Esophagus muscularis mucosa (tissue), 4 donors: ENCODE results near the gene TXNRD2. TPM values are rescaled to one million over a fixed set of nuclear protein-coding genes. Genes with fewer than 3 reads are reported as not detected.

ENCODE experiments used
- DNase-seq: peaks from one replicate; pipeline ENCODE4 v3.0.0-alpha.2; 2017; ENCODE audit errors: extremely low spot score
- H3K27ac ChIP-seq, 4 donors: fragments of 200-600 bp; sonication (generic); replicated peaks in 1 of 4; 1 replicate in 3 of 4; 2 replicates in 1 of 4; pipeline ENCODE4 v1.5.1; 2016 to 2019; ENCODE audit warnings: mild to moderate bottlenecking in 1 of 4
- H3K27me3 ChIP-seq, 4 donors: fragments of 200-600 bp; sonication (generic); one replicate each; pipeline versions ENCODE4 v1.5.1 to v1.6.0; 2016 to 2019
- H3K36me3 ChIP-seq, 4 donors: fragments of 200-600 bp; sonication (generic); one replicate each; pipeline ENCODE4 v1.5.1; 2016 to 2019
- H3K4me1 ChIP-seq, 4 donors: fragments of 200-600 bp; sonication (generic); one replicate each; pipeline ENCODE4 v1.5.1; 2016 to 2019
- H3K4me3 ChIP-seq, 4 donors: fragments of 200-600 bp; sonication (generic); 1 replicate in 2 of 4; 2 replicates in 2 of 4; pipeline ENCODE4 v1.5.1; 2016 to 2019; ENCODE audit warnings: mild to moderate bottlenecking in 4 of 4, moderate library complexity in 1 of 4
- H3K9me3 ChIP-seq, 4 donors: fragments of 200-600 bp; sonication (generic); 1 replicate in 3 of 4; 2 replicates in 1 of 4; pipeline ENCODE4 v1.5.1; 2016 to 2019
- CTCF ChIP-seq, 3 experiments: fragments of 200-600 bp in 2 of 3; fragments of 450-650 bp in 1 of 3; sonication (generic) in 2 of 3; IDR thresholded peaks; one replicate each; pipeline ENCODE4 v1.5.1; 2017 to 2019; ENCODE audit warnings: antibody characterized with exemption in 3 of 3, mild to moderate bottlenecking in 2 of 3, moderate library complexity in 1 of 3
- EP300 ChIP-seq: sonication (generic); formaldehyde crosslinking; IDR thresholded peaks from one replicate; pipeline ENCODE4 v1.6.1; 2017; ENCODE audit warnings: antibody characterized with exemption
- POLR2A ChIP-seq: fragments of 450-650 bp; IDR thresholded peaks from one replicate; pipeline ENCODE4 v1.6.1; 2017; ENCODE audit warnings: antibody characterized with exemption, moderate library complexity, mild to moderate bottlenecking, low read depth
- POLR2AphosphoS5 ChIP-seq, 2 donors: sonication (generic); formaldehyde crosslinking; IDR thresholded peaks; one replicate each; pipeline ENCODE4 v1.6.1; 2017; ENCODE audit warnings: antibody characterized with exemption in 2 of 2
- WGBS: methylation state at CpG from one replicate; pipeline ENCODE4 v1.1.5; 2018; 5-methylcytosine and 5-hydroxymethylcytosine counted together
- intact Hi-C: fragments of 100-400 bp; cut with DNase I; formaldehyde crosslinking; loops from one replicate; pipeline ENCODE4 v1.15.1; 2023
- total RNA-seq, 4 donors: library from RNA; depleted of rRNA; stranded (reverse); fragments of >200 nt; gene quantifications; one replicate each; pipeline versions ENCODE4 v1.1.0 to v1.2.1, GENCODE V29; 2016

Gene TXNRD2
- total RNA-seq, 4 donors from 2014 or later, result 12.9 to 27.2 (median 23.9) TPM

- DNase-seq, result no peak
- Histone ChIP-seq H3K9me3 (no peaks in the 10 kb centered on the region), H3K4me3 (no peak overlapping the region), H3K4me1 (peaks cover 0 to 21% (median 13%) of the 10 kb centered on the region in 4 donors), H3K36me3 (peaks cover 29 to 96% (median 86%) of the 10 kb centered on the region in 4 donors), H3K27ac (no peak overlapping the region), H3K27me3 (no peaks in the 10 kb centered on the region)
- 83% methylated on average over 5 of the region's 7 CpGs for WGBS
- intact Hi-C loops, result no loop called here
- TF ChIP-seq POLR2AphosphoS5 (IDR thresholded peaks at IDR 0.05) (no peak), EP300 (no peak)
Measured at GRCh38 chr22:19967850-19968449, 26.3 kb upstream of the TXNRD2 start.

GRCh38 chr22:19966908-19967750, 25.5 kb upstream of the TXNRD2 start:
- H3K27ac ChIP-seq, result no peak overlapping the region
- no peak for TF ChIP-seq EP300
- TF ChIP-seq POLR2AphosphoS5 (IDR thresholded peaks at IDR 0.05), result no peak
- TF ChIP-seq POLR2A, result no peak
- TF ChIP-seq CTCF (IDR thresholded peaks at IDR 0.05), result no peak
- no peak overlapping the region for H3K4me3 ChIP-seq
- DNase-seq, result no peak
- no peaks in the 10 kb centered on the region for H3K9me3 ChIP-seq
- no peaks in the 10 kb centered on the region for H3K27me3 ChIP-seq
- intact Hi-C loops, result no loop called here
- WGBS, result 70% methylated on average over 18 of the region's 20 CpGs
- H3K4me1 ChIP-seq, result peaks cover 6 to 29% (median 21%) of the 10 kb centered on the region in 4 donors
- peaks cover 26 to 92% (median 80%) of the 10 kb centered on the region in 4 donors for H3K36me3 ChIP-seq

GRCh38 chr22:19965771-19966709, 24.4 kb upstream of the TXNRD2 start:
- 79% methylated on average over 10 of the region's 10 CpGs for WGBS
- Histone ChIP-seq H3K27me3 (no peaks in the 10 kb centered on the region), H3K4me3 (no peak overlapping the region), H3K27ac (no peak overlapping the region), H3K9me3 (no peaks in the 10 kb centered on the region), H3K4me1 (peaks cover 12 to 28% (median 25%) of the 10 kb centered on the region in 4 donors), H3K36me3 (peaks cover 26 to 86% (median 69%) of the 10 kb centered on the region in 4 donors)
- TF ChIP-seq CTCF (IDR thresholded peaks at IDR 0.05), result peak in 1 of 3 experiments; percentile 13
- no peak for TF ChIP-seq POLR2A
- TF ChIP-seq EP300, result no peak
- intact Hi-C loops, result no loop called here
- DNase-seq, result no peak

- Histone ChIP-seq H3K4me1 (peaks cover 20 to 32% (median 24%) of the 10 kb centered on the region in 4 donors), H3K4me3 (no peak overlapping the region), H3K27ac (no peak overlapping the region), H3K27me3 (no peaks in the 10 kb centered on the region), H3K36me3 (peaks cover 26 to 77% (median 62%) of the 10 kb centered on the region in 4 donors), H3K9me3 (no peaks in the 10 kb centered on the region)
- intact Hi-C loops, result no loop called here
- 91% methylated on average over 14 of the region's 15 CpGs for WGBS
- DNase-seq, result no peak
- no peak for TF ChIP-seq POLR2A
- TF ChIP-seq CTCF (IDR thresholded peaks at IDR 0.05), result no peak
- TF ChIP-seq POLR2AphosphoS5 (IDR thresholded peaks at IDR 0.05), result no peak
- no peak for TF ChIP-seq EP300
Measured at GRCh38 chr22:19964701-19965386, 23.2 kb upstream of the TXNRD2 start.
